KMS-11 (cell line): Measurements from ENCODE around the gene AKAP13.

Source experiments
- H2AFZ ChIP-seq: fragments of 200-600 bp; sonication (generic); 2 replicates; pipeline ENCODE4 v1.6.1; 2016; ENCODE audit warnings: antibody characterized with exemption, mixed run types, low read depth
- H3K27ac ChIP-seq: fragments of 200-600 bp; sonication (generic); 2 replicates; pipeline ENCODE4 v1.6.1; 2016; ENCODE audit warnings: mild to moderate bottlenecking, mixed run types
- H3K27me3 ChIP-seq: fragments of 200-600 bp; sonication (generic); 2 replicates; pipeline ENCODE4 v1.6.1; 2017; ENCODE audit warnings: mild to moderate bottlenecking, low read depth, mixed run types, moderate library complexity; ENCODE audit not compliant: insufficient read depth
- H3K36me3 ChIP-seq: fragments of 200-600 bp; sonication (generic); 2 replicates; pipeline ENCODE4 v1.6.1; 2017; ENCODE audit warnings: mild to moderate bottlenecking, mixed run types; ENCODE audit not compliant: insufficient read depth
- H3K4me1 ChIP-seq: fragments of 200-600 bp; sonication (generic); 2 replicates; pipeline ENCODE4 v1.6.1; 2016; ENCODE audit warnings: mild to moderate bottlenecking, low read depth, mixed run types; ENCODE audit not compliant: poor library complexity, severe bottlenecking
- H3K4me2 ChIP-seq: fragments of 200-600 bp; sonication (generic); 2 replicates; pipeline ENCODE4 v1.7.0; 2016; ENCODE audit warnings: mild to moderate bottlenecking, mixed run types
- H3K4me3 ChIP-seq: fragments of 200-600 bp; sonication (generic); IDR thresholded peaks from 2 replicates; pipeline ENCODE4 v1.6.1; 2017; ENCODE audit warnings: low read depth, low read length, mixed read lengths; ENCODE audit not compliant: insufficient read depth
- H3K79me2 ChIP-seq: fragments of 200-600 bp; sonication (generic); 2 replicates; pipeline ENCODE4 v1.6.1; 2016; ENCODE audit warnings: low read depth, mixed run types; ENCODE audit not compliant: insufficient read depth
- H3K9ac ChIP-seq: fragments of 200-600 bp; sonication (generic); 2 replicates; pipeline ENCODE4 v1.6.1; 2016; ENCODE audit warnings: mild to moderate bottlenecking, mixed run types
- H4K20me1 ChIP-seq: fragments of 200-600 bp; sonication (generic); 2 replicates; pipeline ENCODE4 v1.6.1; 2016; ENCODE audit warnings: mild to moderate bottlenecking, mixed run types; ENCODE audit not compliant: insufficient read depth
- TF ChIP-seq, protein P1 (sequence below): fragments of 200-600 bp; sonication (generic); conservative IDR thresholded peaks from 2 replicates; pipeline ENCODE4 v1.6.1; 2017; ENCODE audit warnings: low read depth, mild to moderate bottlenecking, antibody characterized with exemption, low read length, moderate library complexity, mixed read lengths

The AKAP13 gene

DNA sequence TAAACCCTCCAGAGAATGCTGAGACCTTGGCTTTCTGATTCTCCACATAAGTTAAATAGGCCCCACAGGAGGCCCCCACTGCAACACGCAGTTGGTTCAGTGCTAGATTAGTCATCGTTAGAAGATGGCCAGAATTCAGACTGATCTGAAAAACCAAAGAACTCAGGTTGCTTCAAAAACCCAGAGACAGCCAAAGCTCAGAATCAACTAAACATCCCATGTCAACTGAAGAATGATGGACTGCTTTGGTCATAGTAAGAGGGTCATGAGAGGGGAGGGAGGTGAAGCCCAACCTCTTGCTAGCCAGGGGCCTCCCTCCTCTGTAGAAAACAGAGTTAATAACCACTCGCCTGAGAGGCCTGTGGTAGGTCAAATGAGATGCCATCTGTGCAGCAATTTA is 93.1 kb downstream of the AKAP13 start:
- H3K4me3 ChIP-seq = no peak overlapping the region
- no peak overlapping the region for H3K9ac ChIP-seq
- TF ChIP-seq, protein P1, sequence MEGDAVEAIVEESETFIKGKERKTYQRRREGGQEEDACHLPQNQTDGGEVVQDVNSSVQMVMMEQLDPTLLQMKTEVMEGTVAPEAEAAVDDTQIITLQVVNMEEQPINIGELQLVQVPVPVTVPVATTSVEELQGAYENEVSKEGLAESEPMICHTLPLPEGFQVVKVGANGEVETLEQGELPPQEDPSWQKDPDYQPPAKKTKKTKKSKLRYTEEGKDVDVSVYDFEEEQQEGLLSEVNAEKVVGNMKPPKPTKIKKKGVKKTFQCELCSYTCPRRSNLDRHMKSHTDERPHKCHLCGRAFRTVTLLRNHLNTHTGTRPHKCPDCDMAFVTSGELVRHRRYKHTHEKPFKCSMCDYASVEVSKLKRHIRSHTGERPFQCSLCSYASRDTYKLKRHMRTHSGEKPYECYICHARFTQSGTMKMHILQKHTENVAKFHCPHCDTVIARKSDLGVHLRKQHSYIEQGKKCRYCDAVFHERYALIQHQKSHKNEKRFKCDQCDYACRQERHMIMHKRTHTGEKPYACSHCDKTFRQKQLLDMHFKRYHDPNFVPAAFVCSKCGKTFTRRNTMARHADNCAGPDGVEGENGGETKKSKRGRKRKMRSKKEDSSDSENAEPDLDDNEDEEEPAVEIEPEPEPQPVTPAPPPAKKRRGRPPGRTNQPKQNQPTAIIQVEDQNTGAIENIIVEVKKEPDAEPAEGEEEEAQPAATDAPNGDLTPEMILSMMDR = no peak

DNA sequence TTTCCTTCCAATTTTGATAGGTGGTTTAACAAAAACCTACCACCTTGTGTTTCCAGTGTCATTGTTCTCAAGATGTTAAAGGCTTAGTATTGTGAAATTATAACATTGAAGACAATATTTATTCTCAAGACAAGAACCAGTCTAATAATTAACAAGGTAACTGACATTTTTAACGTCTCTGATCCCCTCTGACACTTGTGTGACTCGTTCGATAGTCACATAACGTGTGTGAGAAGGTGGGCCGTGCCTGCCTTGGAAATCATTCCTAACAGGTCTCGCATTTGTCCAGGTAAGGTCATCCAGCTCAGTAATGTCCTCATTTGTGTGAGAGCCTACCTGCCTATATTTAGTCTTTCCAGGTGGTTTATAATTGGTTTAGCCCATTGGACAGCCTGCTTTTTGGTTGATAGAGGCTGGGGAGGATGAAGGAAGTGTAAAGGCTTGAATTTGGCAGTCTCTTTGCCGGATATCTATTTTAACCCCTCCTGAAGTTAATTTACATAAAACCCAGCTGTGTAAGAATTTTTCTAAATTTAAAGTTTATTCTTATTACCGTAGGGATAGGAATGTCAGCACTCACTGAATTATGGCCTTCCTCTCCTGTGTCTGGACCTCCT is 94.4 kb downstream of the AKAP13 start:
- no peak overlapping the region for H2AFZ ChIP-seq
- no peaks in the 10 kb centered on the region for H4K20me1 ChIP-seq
- no peaks in the 10 kb centered on the region for H3K27me3 ChIP-seq
- H3K27ac ChIP-seq = no peak overlapping the region
- no peaks in the 10 kb centered on the region for H3K36me3 ChIP-seq
- H3K9ac ChIP-seq = no peak overlapping the region
- no peak overlapping the region for H3K4me2 ChIP-seq
- TF ChIP-seq, protein P1 = no peak
- H3K4me1 ChIP-seq = no peaks in the 10 kb centered on the region
- no peaks in the 10 kb centered on the region for H3K79me2 ChIP-seq
- H3K4me3 ChIP-seq = no peak overlapping the region

More for the DNA sequence above, 93.1 kb downstream of the AKAP13 start:
- Histone ChIP-seq H3K36me3 (no peaks in the 10 kb centered on the region), H3K27me3 (no peaks in the 10 kb centered on the region), H3K4me2 (no peak overlapping the region), H2AFZ (no peak overlapping the region), H4K20me1 (no peaks in the 10 kb centered on the region), H3K79me2 (no peaks in the 10 kb centered on the region), H3K4me1 (no peaks in the 10 kb centered on the region), H3K27ac (no peak overlapping the region)

DNA sequence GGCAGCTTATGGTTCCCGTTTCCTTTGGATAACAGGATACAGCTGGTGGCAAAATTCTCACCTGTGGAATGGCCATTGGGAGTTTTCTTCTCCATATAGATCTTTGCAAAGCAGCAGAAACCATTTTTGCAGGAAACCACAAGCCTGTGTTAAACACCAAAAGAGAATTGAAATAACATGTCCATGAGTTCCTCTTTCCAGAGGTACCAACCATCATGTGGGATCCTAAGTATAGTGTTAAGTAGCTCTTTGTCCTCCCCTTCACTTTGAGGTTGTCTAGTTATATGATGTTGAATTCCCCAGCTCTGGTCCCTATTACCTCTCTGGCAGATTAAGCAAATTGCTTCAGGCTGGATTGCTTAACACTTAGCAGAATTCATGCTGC is 94.9 kb downstream of the AKAP13 start:
- no peak overlapping the region for H3K27ac ChIP-seq
- H3K9ac ChIP-seq = no peak overlapping the region
- no peaks in the 10 kb centered on the region for H3K36me3 ChIP-seq
- no peaks in the 10 kb centered on the region for H3K27me3 ChIP-seq
- no peak overlapping the region for H2AFZ ChIP-seq
- no peaks in the 10 kb centered on the region for H3K79me2 ChIP-seq
- H3K4me3 ChIP-seq = no peak overlapping the region
- TF ChIP-seq, protein P1 = no peak
- H4K20me1 ChIP-seq = no peaks in the 10 kb centered on the region
- H3K4me2 ChIP-seq = no peak overlapping the region
- no peaks in the 10 kb centered on the region for H3K4me1 ChIP-seq

DNA sequence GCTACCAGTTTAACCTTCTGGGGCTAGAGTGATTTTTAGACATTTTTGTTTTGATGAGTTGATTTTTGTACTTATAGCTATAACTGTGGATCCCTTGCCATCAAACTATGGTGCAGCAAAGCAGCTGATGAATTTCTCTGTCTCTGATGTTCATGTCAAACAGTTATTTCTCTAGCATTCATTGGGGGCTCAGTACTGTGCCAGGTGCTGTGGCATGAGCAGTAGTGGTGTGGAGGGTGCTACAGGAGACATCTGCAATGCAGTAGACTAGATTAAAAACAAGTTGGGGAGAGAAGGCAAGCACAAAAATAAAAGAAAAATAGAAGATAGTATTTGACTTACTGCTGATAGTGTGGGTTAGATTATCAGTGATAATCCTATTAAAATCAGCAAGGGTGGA is 95.3 kb downstream of the AKAP13 start:
- Histone ChIP-seq H3K4me1 (no peaks in the 10 kb centered on the region), H2AFZ (no peak overlapping the region), H3K4me2 (no peak overlapping the region), H3K36me3 (no peaks in the 10 kb centered on the region), H3K4me3 (no peak overlapping the region), H3K9ac (no peak overlapping the region), H3K27me3 (no peaks in the 10 kb centered on the region), H3K27ac (no peak overlapping the region), H4K20me1 (no peaks in the 10 kb centered on the region), H3K79me2 (no peaks in the 10 kb centered on the region)
- TF ChIP-seq, protein P1 = no peak
